Measurements from ENCODE around the gene KAT8.

The KAT8 gene

GRCh38 chr16:31083556-31083955 lies 33.9 kb upstream of the KAT8 start:
- no peak overlapping the region for H3K9ac ChIP-seq (ENCODE audit: low read length in 5 of 5)
- H3K36me3 ChIP-seq (ENCODE audit: control insufficient read depth in 5 of 5, insufficient read depth in 5 of 5, low read length in 5 of 5) = peaks cover 0 to 88% (median 73%) of the 10 kb centered on the region in 5 donors
- no peak overlapping the region for H3K27ac ChIP-seq (ENCODE audit: low read depth, low read length)
- H3K4me3 ChIP-seq (ENCODE audit: low read depth in 1 of 5, low read length in 5 of 5) = no peak overlapping the region
- H3K4me1 ChIP-seq (ENCODE audit: control insufficient read depth in 5 of 5, insufficient read depth in 5 of 5, low read length in 5 of 5) = peaks cover 2 to 13% (median 10%) of the 10 kb centered on the region in 5 donors
- no peaks in the 10 kb centered on the region for H3K27me3 ChIP-seq (ENCODE audit: control insufficient read depth in 5 of 5, insufficient read depth in 4 of 5, low read length in 5 of 5)
- no peaks in the 10 kb centered on the region for H3K9me3 ChIP-seq (ENCODE audit: control insufficient read depth in 5 of 5, low read length in 5 of 5)

- Histone ChIP-seq H3K4me3 (ENCODE audit: low read depth in 1 of 5, low read length in 5 of 5) (no peak overlapping the region), H3K4me1 (ENCODE audit: control insufficient read depth in 5 of 5, insufficient read depth in 5 of 5, low read length in 5 of 5) (peaks cover 2 to 13% (median 10%) of the 10 kb centered on the region in 5 donors), H3K9me3 (ENCODE audit: control insufficient read depth in 5 of 5, low read length in 5 of 5) (no peaks in the 10 kb centered on the region), H3K36me3 (ENCODE audit: control insufficient read depth in 5 of 5, insufficient read depth in 5 of 5, low read length in 5 of 5) (peaks cover 0 to 88% (median 72%) of the 10 kb centered on the region in 5 donors), H3K27me3 (ENCODE audit: control insufficient read depth in 5 of 5, insufficient read depth in 4 of 5, low read length in 5 of 5) (no peaks in the 10 kb centered on the region), H3K27ac (ENCODE audit: low read depth, low read length) (no peak overlapping the region), H3K9ac (ENCODE audit: low read length in 5 of 5) (peak overlapping the region in 1 of 5 donors; percentile 20)
Measured at GRCh38 chr16:31083981-31084380, 33.5 kb upstream of the KAT8 start.

GRCh38 chr16:31084584-31085302 lies 32.7 kb upstream of the KAT8 start:
- Histone ChIP-seq H3K36me3 (ENCODE audit: control insufficient read depth in 5 of 5, insufficient read depth in 5 of 5, low read length in 5 of 5) (peaks cover 0 to 84% (median 67%) of the 10 kb centered on the region in 5 donors), H3K4me3 (ENCODE audit: low read depth in 1 of 5, low read length in 5 of 5) (no peak overlapping the region), H3K9me3 (ENCODE audit: control insufficient read depth in 5 of 5, low read length in 5 of 5) (no peaks in the 10 kb centered on the region), H3K9ac (ENCODE audit: low read length in 5 of 5) (no peak overlapping the region), H3K27me3 (ENCODE audit: control insufficient read depth in 5 of 5, insufficient read depth in 4 of 5, low read length in 5 of 5) (no peaks in the 10 kb centered on the region), H3K4me1 (ENCODE audit: control insufficient read depth in 5 of 5, insufficient read depth in 5 of 5, low read length in 5 of 5) (peaks cover 2 to 13% (median 10%) of the 10 kb centered on the region in 5 donors), H3K27ac (ENCODE audit: low read depth, low read length) (no peak overlapping the region)

- H3K4me1 ChIP-seq (ENCODE audit: control insufficient read depth in 5 of 5, insufficient read depth in 5 of 5, low read length in 5 of 5) = peaks cover 2 to 13% (median 10%) of the 10 kb centered on the region in 5 donors
- H3K27me3 ChIP-seq (ENCODE audit: control insufficient read depth in 5 of 5, insufficient read depth in 4 of 5, low read length in 5 of 5) = no peaks in the 10 kb centered on the region
- no peak overlapping the region for H3K4me3 ChIP-seq (ENCODE audit: low read depth in 1 of 5, low read length in 5 of 5)
- H3K36me3 ChIP-seq (ENCODE audit: control insufficient read depth in 5 of 5, insufficient read depth in 5 of 5, low read length in 5 of 5) = peaks cover 0 to 80% (median 63%) of the 10 kb centered on the region in 5 donors
- H3K9me3 ChIP-seq (ENCODE audit: control insufficient read depth in 5 of 5, low read length in 5 of 5) = no peaks in the 10 kb centered on the region
- H3K27ac ChIP-seq (ENCODE audit: low read depth, low read length) = no peak overlapping the region
- no peak overlapping the region for H3K9ac ChIP-seq (ENCODE audit: low read length in 5 of 5)
Measured at GRCh38 chr16:31085411-31085810, 32.1 kb upstream of the KAT8 start.

GRCh38 chr16:31085873-31086628 lies 31.4 kb upstream of the KAT8 start:
- Histone ChIP-seq H3K36me3 (ENCODE audit: control insufficient read depth in 5 of 5, insufficient read depth in 5 of 5, low read length in 5 of 5) (peaks cover 0 to 80% (median 63%) of the 10 kb centered on the region in 5 donors), H3K27me3 (ENCODE audit: control insufficient read depth in 5 of 5, insufficient read depth in 4 of 5, low read length in 5 of 5) (no peaks in the 10 kb centered on the region), H3K9me3 (ENCODE audit: control insufficient read depth in 5 of 5, low read length in 5 of 5) (no peaks in the 10 kb centered on the region), H3K4me3 (ENCODE audit: low read depth in 1 of 5, low read length in 5 of 5) (no peak overlapping the region), H3K9ac (ENCODE audit: low read length in 5 of 5) (no peak overlapping the region), H3K4me1 (ENCODE audit: control insufficient read depth in 5 of 5, insufficient read depth in 5 of 5, low read length in 5 of 5) (peaks cover 2 to 13% (median 10%) of the 10 kb centered on the region in 5 donors), H3K27ac (ENCODE audit: low read depth, low read length) (no peak overlapping the region)

- H3K27me3 ChIP-seq (ENCODE audit: control insufficient read depth in 5 of 5, insufficient read depth in 4 of 5, low read length in 5 of 5) = no peaks in the 10 kb centered on the region
- no peaks in the 10 kb centered on the region for H3K9me3 ChIP-seq (ENCODE audit: control insufficient read depth in 5 of 5, low read length in 5 of 5)
- no peak overlapping the region for H3K9ac ChIP-seq (ENCODE audit: low read length in 5 of 5)
- H3K4me1 ChIP-seq (ENCODE audit: control insufficient read depth in 5 of 5, insufficient read depth in 5 of 5, low read length in 5 of 5) = peaks cover 2 to 12% (median 9%) of the 10 kb centered on the region in 5 donors
- no peak overlapping the region for H3K4me3 ChIP-seq (ENCODE audit: low read depth in 1 of 5, low read length in 5 of 5)
- no peak overlapping the region for H3K27ac ChIP-seq (ENCODE audit: low read depth, low read length)
- H3K36me3 ChIP-seq (ENCODE audit: control insufficient read depth in 5 of 5, insufficient read depth in 5 of 5, low read length in 5 of 5) = peaks cover 0 to 80% (median 62%) of the 10 kb centered on the region in 5 donors
Measured at GRCh38 chr16:31086629-31086906, 30.9 kb upstream of the KAT8 start.

- no peak overlapping the region for H3K9ac ChIP-seq (ENCODE audit: low read length in 5 of 5)
- no peak overlapping the region for H3K27ac ChIP-seq (ENCODE audit: low read depth, low read length)
- H3K9me3 ChIP-seq (ENCODE audit: control insufficient read depth in 5 of 5, low read length in 5 of 5) = no peaks in the 10 kb centered on the region
- H3K27me3 ChIP-seq (ENCODE audit: control insufficient read depth in 5 of 5, insufficient read depth in 4 of 5, low read length in 5 of 5) = no peaks in the 10 kb centered on the region
- H3K4me1 ChIP-seq (ENCODE audit: control insufficient read depth in 5 of 5, insufficient read depth in 5 of 5, low read length in 5 of 5) = peaks cover 0 to 3% (median 0%) of the 10 kb centered on the region in 5 donors
- no peak overlapping the region for H3K4me3 ChIP-seq (ENCODE audit: low read depth in 1 of 5, low read length in 5 of 5)
- H3K36me3 ChIP-seq (ENCODE audit: control insufficient read depth in 5 of 5, insufficient read depth in 5 of 5, low read length in 5 of 5) = peaks cover 0 to 77% (median 56%) of the 10 kb centered on the region in 5 donors
Measured at GRCh38 chr16:31087481-31087880, 30.0 kb upstream of the KAT8 start.

- Histone ChIP-seq H3K9ac (ENCODE audit: low read length in 5 of 5) (no peak overlapping the region), H3K4me1 (ENCODE audit: control insufficient read depth in 5 of 5, insufficient read depth in 5 of 5, low read length in 5 of 5) (no peaks in the 10 kb centered on the region), H3K27me3 (ENCODE audit: control insufficient read depth in 5 of 5, insufficient read depth in 4 of 5, low read length in 5 of 5) (no peaks in the 10 kb centered on the region), H3K9me3 (ENCODE audit: control insufficient read depth in 5 of 5, low read length in 5 of 5) (no peaks in the 10 kb centered on the region), H3K27ac (ENCODE audit: low read depth, low read length) (no peak overlapping the region), H3K36me3 (ENCODE audit: control insufficient read depth in 5 of 5, insufficient read depth in 5 of 5, low read length in 5 of 5) (peaks cover 0 to 73% (median 53%) of the 10 kb centered on the region in 5 donors), H3K4me3 (ENCODE audit: low read depth in 1 of 5, low read length in 5 of 5) (no peak overlapping the region)
Measured at GRCh38 chr16:31087971-31088370, 29.5 kb upstream of the KAT8 start.

GRCh38 chr16:31088459-31089183 lies 28.8 kb upstream of the KAT8 start, which contains the start of gene PRSS53:
TSS of gene PRSS53 (minus strand) at chr16:31088943. CDS start at chr16:31088809, 134 bp downstream.
- Histone ChIP-seq H3K4me3 (ENCODE audit: low read depth in 1 of 5, low read length in 5 of 5) (no peak within 1 kb of the TSS), H3K27me3 (ENCODE audit: control insufficient read depth in 5 of 5, insufficient read depth in 4 of 5, low read length in 5 of 5) (no peaks in the 10 kb centered on the region), H3K9ac (ENCODE audit: low read length in 5 of 5) (no peak within 1 kb of the TSS), H3K36me3 (ENCODE audit: control insufficient read depth in 5 of 5, insufficient read depth in 5 of 5, low read length in 5 of 5) (peaks cover 0 to 67% (median 49%) of the 10 kb centered on the region in 5 donors), H3K4me1 (ENCODE audit: control insufficient read depth in 5 of 5, insufficient read depth in 5 of 5, low read length in 5 of 5) (peaks cover 0 to 5% (median 5%) of the 10 kb centered on the region in 5 donors), H3K9me3 (ENCODE audit: control insufficient read depth in 5 of 5, low read length in 5 of 5) (no peaks in the 10 kb centered on the region), H3K27ac (ENCODE audit: low read depth, low read length) (no peak within 1 kb of the TSS)
